ENCODE measurements around the gene AHI1.
A peak's percentile ranks its signal among the peaks of the same experiment; 100 is the strongest.
"Not testable (repeated sequence)": the region's sequence is repeated elsewhere in the genome, so short reads cannot be mapped to it uniquely, and the experiment has no call there.

AHI1 gene

DNA sequence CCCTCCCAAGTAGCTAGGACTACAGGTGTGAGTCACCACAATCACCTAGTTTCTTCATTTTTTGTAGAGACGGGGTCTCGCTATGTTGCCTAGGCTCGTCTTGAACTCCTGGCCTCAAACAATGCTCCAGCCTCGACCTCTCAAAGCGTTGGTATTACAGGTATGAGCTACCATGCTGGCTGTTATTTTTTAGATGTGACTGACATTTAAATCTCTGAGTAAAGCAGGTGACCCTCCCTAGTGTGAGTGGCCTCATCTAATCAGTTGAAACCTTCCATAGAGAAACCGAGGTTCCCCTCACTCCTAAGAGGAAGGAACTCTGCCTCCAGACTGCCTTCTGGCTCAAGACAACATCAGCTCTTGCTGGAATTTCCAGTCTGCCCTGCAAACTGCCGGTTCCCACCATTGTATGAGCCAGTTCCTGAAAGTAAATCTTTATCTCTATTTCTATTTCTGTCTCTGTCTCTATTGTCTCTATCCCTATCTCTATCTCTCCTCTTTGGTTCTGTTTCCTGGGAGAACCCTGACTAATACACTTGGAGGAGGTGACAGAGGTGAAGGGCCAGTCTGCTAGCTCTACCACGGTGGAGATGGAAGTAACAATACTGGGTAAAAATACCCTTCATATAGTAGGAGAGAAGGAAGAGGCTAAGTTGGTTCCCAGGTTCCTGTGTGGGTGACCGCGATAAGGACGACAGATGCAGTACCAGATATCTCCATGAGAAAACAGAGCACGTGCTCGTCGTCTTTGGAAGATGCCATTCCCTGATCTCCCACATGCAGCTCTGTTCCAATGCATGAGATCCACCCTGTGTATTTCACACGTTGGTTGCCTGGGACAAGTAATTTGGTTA lies 235.4 kb downstream of the AHI1 start:
- no peak for DNase-seq (ENCODE audit: low spot score)

- DNase-seq (ENCODE audit: low spot score) = no peak
These were observed 236.9 kb downstream of the AHI1 start for GRCh38 chr6:135260612-135261011.

DNA sequence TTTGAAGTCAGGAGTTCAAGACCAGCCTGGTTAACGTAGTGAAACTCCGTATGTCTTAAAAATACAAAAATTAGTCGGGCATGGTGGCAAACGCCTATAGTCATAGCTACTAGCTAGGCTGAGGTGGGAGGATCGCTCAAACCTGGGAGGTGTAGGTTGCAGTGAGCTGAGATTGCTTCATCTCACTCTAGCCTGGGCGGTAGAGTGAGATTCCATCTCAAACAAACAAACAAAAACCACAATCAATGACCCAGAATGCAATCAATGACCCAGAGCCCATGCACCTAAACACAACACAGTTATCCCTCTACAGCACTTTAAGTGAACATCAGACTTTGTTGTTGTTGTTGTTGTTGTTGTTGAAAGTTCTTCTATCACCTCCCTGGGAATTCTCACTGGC lies 238.6 kb downstream of the AHI1 start:
- DNase-seq (ENCODE audit: low spot score) = no peak

- DNase-seq (ENCODE audit: low spot score) = no peak
These were observed 239.7 kb downstream of the AHI1 start for GRCh38 chr6:135257631-135258405.

GRCh38 chr6:135256866-135257265 lies 240.7 kb downstream of the AHI1 start:
- DNase-seq (ENCODE audit: low spot score) = no peak

DNA sequence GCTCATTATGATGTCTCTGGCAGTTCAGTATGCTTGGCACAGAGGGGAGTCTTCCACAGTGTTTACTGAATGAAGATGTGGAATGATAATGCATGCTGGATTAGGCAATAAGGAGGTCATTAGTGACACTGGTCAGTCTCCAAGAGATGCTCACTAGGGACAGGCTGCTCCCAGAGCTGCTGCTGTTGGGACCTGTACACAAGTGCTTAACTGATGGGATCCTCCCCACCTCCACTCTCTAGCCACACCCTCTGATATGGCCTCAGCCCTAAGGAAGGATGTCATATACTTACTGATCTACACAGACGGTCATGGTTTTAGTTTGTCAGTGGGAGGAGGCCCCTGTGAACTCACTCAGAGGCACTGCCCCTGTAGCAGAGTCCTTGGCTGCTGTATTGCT lies 243.1 kb downstream of the AHI1 start:
- DNase-seq (ENCODE audit: low spot score) = no peak

GRCh38 chr6:135251498-135252441 lies 245.8 kb downstream of the AHI1 start:
- peak; percentile 51 for DNase-seq (ENCODE audit: low spot score)

DNA sequence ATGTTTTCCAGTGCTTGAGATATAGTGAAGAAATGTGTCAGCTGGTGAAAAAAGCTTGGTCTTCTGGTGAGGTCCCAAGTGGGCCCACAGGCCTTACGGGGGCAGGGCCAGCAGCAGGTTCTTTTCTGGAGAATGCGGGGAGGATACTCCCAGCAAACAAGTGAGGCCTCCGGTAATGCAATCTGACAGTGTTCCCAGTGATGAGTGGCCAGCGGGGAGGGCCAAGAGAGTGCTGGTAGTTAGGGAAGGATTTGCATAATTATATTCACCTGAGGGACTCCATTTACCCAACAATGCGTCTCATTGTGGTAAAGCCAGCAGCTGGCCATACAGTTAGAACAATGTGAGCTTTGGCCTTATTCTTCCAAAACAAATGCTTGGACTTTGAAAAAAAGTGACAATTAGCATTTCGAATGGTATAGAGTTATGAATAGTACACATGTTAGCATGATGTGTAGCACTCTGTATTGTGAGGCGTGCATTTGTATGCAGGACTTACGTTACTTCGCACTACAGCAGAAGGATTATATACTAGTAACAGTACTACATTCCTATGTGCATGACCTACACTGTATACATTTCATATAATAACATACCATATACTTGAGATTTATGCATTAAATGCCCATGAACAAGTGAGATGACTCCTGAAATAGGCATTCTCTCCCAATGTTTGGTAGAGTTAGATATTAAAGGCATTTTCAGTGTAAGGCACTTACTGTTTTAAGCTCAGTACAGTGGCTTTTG lies 246.6 kb downstream of the AHI1 start:
- DNase-seq (ENCODE audit: low spot score) = peak; percentile 65

DNA sequence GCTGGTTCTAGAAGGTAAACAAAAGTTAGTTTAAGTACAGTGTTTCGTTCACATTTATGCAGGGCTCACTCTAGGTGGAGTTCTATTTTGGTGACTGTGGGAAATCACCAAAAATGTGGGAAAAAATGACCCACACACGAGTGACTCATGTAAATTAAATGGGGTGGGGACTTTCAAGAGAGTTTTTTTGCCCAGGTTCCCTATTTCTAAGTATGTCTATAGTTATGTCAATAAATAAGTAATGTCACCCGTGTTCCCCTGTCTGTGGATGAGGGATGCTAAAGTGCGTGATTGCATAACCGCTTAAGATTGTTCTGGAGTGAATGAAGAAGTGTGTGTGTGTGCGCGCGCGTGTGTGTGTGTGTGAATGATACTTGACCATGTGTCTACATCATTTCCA lies 247.3 kb downstream of the AHI1 start:
- DNase-seq (ENCODE audit: low spot score) = no peak

DNA sequence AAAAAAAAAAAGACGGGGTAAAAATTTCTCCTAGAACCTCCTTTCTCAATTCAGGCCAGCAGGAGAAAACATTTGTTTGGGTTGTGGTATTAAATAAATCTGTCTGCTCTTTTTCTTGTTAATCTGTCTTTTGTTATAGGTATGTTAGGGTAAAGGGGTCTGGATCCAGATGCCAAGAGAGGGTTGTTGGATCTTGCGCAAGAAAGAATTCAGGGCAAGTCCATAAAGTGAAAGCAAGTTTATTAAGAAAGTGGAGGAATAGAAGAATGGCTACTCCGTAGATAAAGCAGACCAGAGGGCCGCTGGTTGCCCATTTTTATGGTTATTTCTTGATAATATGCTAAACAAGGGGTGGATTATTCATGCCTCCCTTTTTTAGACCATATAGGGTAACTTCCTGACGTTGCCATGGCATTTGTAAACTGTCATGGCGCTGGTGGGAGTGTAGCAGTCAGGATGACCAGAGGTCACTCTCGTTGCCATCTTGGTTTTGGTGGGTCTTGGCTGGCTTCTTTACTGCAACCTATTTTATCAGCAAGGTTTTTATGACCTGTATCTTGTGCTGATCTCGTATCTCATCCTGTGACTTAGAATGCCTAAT lies 251.0 kb downstream of the AHI1 start:
- not testable (repeated sequence) for DNase-seq (ENCODE audit: low spot score)

DNA sequence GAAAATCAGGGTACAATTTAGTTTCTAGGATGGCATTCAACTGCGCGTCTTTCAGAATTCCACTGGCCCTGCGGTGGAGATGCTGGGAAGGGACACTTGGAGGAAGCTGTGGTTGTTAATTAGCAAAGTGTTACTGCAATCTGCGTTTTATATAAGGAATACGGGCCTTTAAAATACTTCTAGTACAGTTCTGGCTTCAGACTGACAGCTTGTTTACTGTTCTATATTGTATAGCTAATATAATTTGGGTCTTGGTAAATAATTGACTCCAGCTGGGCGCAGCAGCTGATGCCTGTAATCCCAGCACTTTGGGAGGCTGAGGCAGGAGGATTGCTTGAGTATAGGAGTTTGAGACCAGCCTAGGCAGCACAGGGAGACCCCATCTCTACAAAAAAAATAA lies 252.7 kb downstream of the AHI1 start:
- no peak for DNase-seq (ENCODE audit: low spot score)

DNA sequence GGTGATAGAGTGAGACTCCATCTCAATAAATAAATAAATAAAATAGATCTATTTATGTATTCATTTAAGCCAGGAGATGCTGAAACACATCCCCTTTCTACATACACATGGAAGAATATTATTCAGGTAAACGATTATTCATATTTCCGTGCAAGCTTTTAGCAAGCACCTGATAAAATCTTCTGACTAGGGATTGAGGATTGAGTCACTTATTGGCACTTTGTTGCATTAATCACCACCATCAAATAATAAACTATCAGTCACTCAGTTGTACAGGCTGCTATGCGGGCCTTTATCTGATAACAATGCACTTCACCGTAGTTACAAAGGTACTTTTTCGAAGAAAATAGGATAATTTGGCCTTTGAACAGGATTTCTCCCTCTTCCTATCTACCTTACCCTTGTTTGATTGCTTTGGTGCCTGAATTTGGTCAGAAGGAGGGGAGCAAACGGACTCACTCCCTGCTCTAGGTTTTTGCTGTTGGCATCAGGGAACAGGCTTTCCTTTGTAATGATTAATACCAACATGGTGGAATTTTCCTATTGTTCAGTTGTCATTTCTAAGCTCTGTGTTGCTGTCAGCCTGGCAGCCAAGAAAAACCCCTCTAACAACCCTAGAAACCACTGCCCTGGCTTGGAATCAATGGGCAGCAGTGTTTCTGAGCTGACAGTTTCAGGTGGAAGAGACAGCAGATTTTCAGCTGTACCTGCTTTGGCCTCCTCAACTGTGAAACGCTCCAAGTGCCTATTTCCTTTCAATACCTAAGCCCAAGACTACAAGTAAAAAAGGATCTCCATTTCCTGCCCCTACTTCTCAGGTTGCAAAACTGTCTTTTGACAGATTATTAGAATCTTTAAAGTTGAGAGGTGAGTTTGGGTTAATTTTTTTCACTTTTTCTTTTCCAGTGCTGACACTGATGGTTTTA lies 253.4 kb downstream of the AHI1 start:
- DNase-seq (ENCODE audit: low spot score) = no peak

DNA sequence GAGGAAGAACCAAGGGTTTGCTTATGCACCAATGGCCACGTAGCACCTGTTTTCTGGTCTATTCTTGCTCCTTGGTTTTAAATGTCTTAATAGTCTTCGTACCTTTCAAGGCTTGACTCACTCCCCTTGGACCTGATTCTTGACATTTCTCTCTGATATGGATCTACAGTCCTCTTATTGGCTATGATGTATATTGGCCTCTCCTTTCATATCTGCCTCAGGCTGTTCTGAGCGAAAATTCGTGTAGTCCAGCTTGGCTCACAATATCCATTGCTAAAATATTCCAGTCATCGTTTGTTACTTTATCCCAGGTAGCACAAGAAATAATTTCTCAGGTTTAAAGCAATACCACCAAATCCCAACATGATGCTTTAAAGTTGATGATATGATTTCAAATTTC lies 256.8 kb downstream of the AHI1 start:
- no peak for DNase-seq (ENCODE audit: low spot score)

DNA sequence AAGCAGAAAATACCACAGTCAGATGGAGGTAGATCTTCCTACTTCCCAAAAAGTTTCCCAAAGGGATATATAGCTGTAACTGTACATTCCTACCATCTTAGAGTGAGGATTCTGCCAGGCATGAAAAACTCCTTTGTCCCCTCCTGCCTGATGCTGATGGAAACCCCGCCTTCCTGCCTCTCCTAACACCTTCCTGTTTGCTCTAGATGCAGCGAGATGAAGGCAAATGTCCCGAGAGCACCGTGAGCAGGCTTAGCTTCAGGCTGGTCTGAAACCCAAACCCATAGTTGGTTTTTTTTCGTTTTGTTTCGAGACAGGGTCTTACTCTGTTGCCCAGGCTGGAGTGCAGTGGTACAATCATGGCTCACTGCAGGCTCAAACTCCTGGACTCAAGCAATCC lies 260.8 kb downstream of the AHI1 start:
- DNase-seq (ENCODE audit: low spot score) = no peak

DNA sequence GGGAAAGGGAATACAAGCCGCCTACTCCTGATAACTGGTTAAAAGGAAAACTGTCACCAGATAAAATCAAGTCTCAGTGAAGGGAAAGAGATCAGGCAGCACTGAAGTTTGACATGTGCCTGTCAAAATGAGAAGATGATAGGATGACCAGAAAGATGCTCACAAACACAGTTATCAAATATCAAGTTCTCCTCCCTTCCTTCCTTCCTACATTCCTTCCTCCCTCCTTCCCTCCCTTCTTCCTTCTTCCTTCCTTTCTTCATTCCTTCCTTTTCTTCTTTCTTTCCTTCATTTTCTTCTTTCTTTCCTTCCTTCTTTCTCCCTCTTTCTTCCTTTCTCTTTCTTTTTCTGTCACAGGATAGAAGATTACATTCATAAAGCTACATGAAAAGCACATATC lies 261.2 kb downstream of the AHI1 start:
- no peak for DNase-seq (ENCODE audit: low spot score)

GRCh38 chr6:135235716-135236115 lies 261.8 kb downstream of the AHI1 start:
- DNase-seq (ENCODE audit: low spot score) = no peak

GRCh38 chr6:135234492-135234780 lies 263.1 kb downstream of the AHI1 start:
- no peak for DNase-seq (ENCODE audit: low spot score)

GRCh38 chr6:135233686-135234491 lies 263.7 kb downstream of the AHI1 start:
- no peak for DNase-seq (ENCODE audit: low spot score)
